K562 (cell line): Measurements from ENCODE around the gene LPCAT3. TPM values are rescaled to one million over a fixed set of nuclear protein-coding genes. Genes with fewer than 3 reads are reported as not detected.

Experiments
- ATAC-seq: fragments of 200-7000 bp; cut with Tn5 transposase; 3 replicates; pipeline ENCODE4 v1.9.1; 2020; ENCODE audit warnings: moderate library complexity
- BruUV-seq: library from RNA; stranded (reverse); fragments of 400-500 nt; replicated peaks from 2 replicates; lab custom pipeline; 2021; lab: Mats Ljungman, UMichigan
- CTCF ChIA-PET: fragments of 300-600 bp; formaldehyde crosslinking; extraction: SDS; loops from one replicate; lab custom pipeline; 2021; ENCODE audit warnings: low intra/inter-chr PET ratio; lab: Yijun Ruan, JAX
- POLR2A ChIA-PET: fragments of 300-600, 350-650 bp; sonication (Branson Sonifier 250); formaldehyde crosslinking; extraction: SDS; loops from one replicate; lab custom pipeline; 2021; ENCODE audit warnings: antibody characterized with exemption, inconsistent platforms; lab: Yijun Ruan, JAX
- DNase-seq, 4 experiments: peaks; one replicate each; pipeline versions ENCODE4 v3.0.0 to v3.0.0-alpha.2; 2011 to 2018; ENCODE audit warnings: low spot score in 3 of 4, mixed read lengths in 3 of 4; ENCODE audit errors: extremely low read depth in 1 of 4
- FAIRE-seq: peaks from 2 replicates; lab custom pipeline; 2011; peaks lifted over from hg19 to GRCh38; lab: Jason Lieb, UNC
- H2AFZ ChIP-seq: 2 replicates; pipeline ENCODE4 v1.6.0; 2011; ENCODE audit warnings: low read depth, low read length, control low read depth, inconsistent platforms
- H3K27ac ChIP-seq: fragments of 200-600 bp; 3 replicates; pipeline ENCODE4 v1.8.0; 2011; ENCODE audit warnings: low read depth, mild to moderate bottlenecking, control low read depth, inconsistent platforms, low read length, moderate library complexity, mixed read lengths; ENCODE audit errors: extremely low read depth
- H3K27me3 ChIP-seq, 2 experiments: fragments of 300-600 bp in 1 of 2; 2 replicates in 1 of 2; 3 replicates in 1 of 2; pipeline versions ENCODE4 v1.6.0 to v1.8.0; 2011; ENCODE audit warnings: inconsistent platforms in 2 of 2, low read length in 2 of 2, mild to moderate bottlenecking in 1 of 2, mixed read lengths in 1 of 2, moderate library complexity in 1 of 2; ENCODE audit not compliant: control insufficient read depth in 2 of 2, insufficient read depth in 2 of 2
- H3K36me3 ChIP-seq: fragments of 300-600 bp; 3 replicates; pipeline ENCODE4 v1.8.0; 2011; ENCODE audit warnings: mild to moderate bottlenecking, low read length, inconsistent platforms; ENCODE audit not compliant: control insufficient read depth, insufficient read depth
- H3K4me1 ChIP-seq, 2 experiments: fragments of 200-600 bp in 1 of 2; replicated peaks in 1 of 2; 2 replicates in 1 of 2; 3 replicates in 1 of 2; pipeline versions ENCODE4 v1.5.1 to v1.8.0; 2011; ENCODE audit warnings: inconsistent platforms in 2 of 2, low read length in 2 of 2, mild to moderate bottlenecking in 1 of 2, mixed read lengths in 1 of 2, moderate library complexity in 1 of 2; ENCODE audit not compliant: control insufficient read depth in 2 of 2, insufficient read depth in 2 of 2
- H3K4me2 ChIP-seq: 2 replicates; pipeline ENCODE4 v1.6.1; 2011; ENCODE audit warnings: low read length, control low read depth, inconsistent platforms, mixed read lengths; ENCODE audit not compliant: insufficient read depth
- H3K4me3 ChIP-seq: fragments of 200-600 bp; sonication (generic), shearing (Covaris generic); 2 replicates; pipeline ENCODE4 v1.5.1; 2016; ENCODE audit warnings: control low read depth, inconsistent platforms
- H3K79me2 ChIP-seq: fragments of 200-600 bp; 3 replicates; pipeline ENCODE4 v1.8.0; 2011; ENCODE audit warnings: low read length, inconsistent platforms; ENCODE audit not compliant: control insufficient read depth, insufficient read depth
- H3K9ac ChIP-seq, 2 experiments: 2 replicates each; pipeline versions ENCODE4 v1.6.0 to v1.6.1; 2011; ENCODE audit warnings: low read depth in 2 of 2, low read length in 2 of 2, control low read depth in 1 of 2, inconsistent platforms in 1 of 2, mild to moderate bottlenecking in 1 of 2, mixed read lengths in 1 of 2; ENCODE audit not compliant: insufficient read depth in 1 of 2
- H3K9me1 ChIP-seq: one replicate; pipeline ENCODE4 v1.6.0; 2011; ENCODE audit warnings: inconsistent platforms, mild to moderate bottlenecking, low read length, moderate library complexity; ENCODE audit not compliant: control insufficient read depth, insufficient read depth
- H3K9me3 ChIP-seq: replicated peaks from 2 replicates; pipeline ENCODE4 v1.5.1; 2011; ENCODE audit warnings: low read depth, low read length, inconsistent platforms; ENCODE audit not compliant: control insufficient read depth, insufficient read depth
- H4K20me1 ChIP-seq: replicated peaks from 2 replicates; pipeline ENCODE4 v1.6.1; 2011; ENCODE audit warnings: low read length, inconsistent platforms, mixed read lengths; ENCODE audit not compliant: control insufficient read depth, insufficient read depth
- CTBP1 ChIP-seq: fragments of 450-650 bp; IDR thresholded peaks from 2 replicates; pipeline ENCODE4 v1.6.1; 2016; ENCODE audit warnings: borderline replicate concordance
- KLF13 ChIP-seq: fragments of 450-650 bp; IDR thresholded peaks from 2 replicates; pipeline ENCODE4 v1.6.1; 2016; ENCODE audit warnings: missing genetic modification characterization, low read depth, mild to moderate bottlenecking, missing compliant biosample characterization, moderate library complexity, borderline replicate concordance
- MED1 ChIP-seq: sonication (generic); formaldehyde crosslinking; IDR thresholded peaks from 2 replicates; pipeline ENCODE4 v1.8.1; 2023; ENCODE audit warnings: missing genetic modification reagents, borderline replicate concordance
- NR1H2 ChIP-seq: sonication (generic); formaldehyde crosslinking; IDR thresholded peaks from 2 replicates; pipeline ENCODE4 v1.4.0; 2020; ENCODE audit warnings: mild to moderate bottlenecking, missing genetic modification reagents
- PHF21A ChIP-seq: fragments of 450-650 bp; IDR thresholded peaks from 2 replicates; pipeline ENCODE4 v1.6.1; 2017; ENCODE audit warnings: low read depth, borderline replicate concordance
- TCF7L2 ChIP-seq: fragments of 150-350 bp; IDR thresholded peaks from 2 replicates; pipeline ENCODE4 v1.6.1; 2016; ENCODE audit warnings: low read depth, mild to moderate bottlenecking, low read length, moderate library complexity
- ZFP30 ChIP-seq: fragments of 250-450 bp; sonication (Bioruptor Pico); IDR thresholded peaks from 2 replicates; pipeline ENCODE4 v1.8.0; 2022; ENCODE audit warnings: moderate library complexity, mild to moderate bottlenecking, inconsistent platforms, borderline replicate concordance
- ZNF197 ChIP-seq: fragments of 200-800 bp; sonication (Bioruptor generic); IDR thresholded peaks from 2 replicates; pipeline ENCODE4 v1.6.1; 2016; ENCODE audit warnings: low read depth, missing genetic modification characterization, missing compliant biosample characterization
- ZNF324 ChIP-seq: fragments of 250-450 bp; sonication (Bioruptor Pico); IDR thresholded peaks from 2 replicates; pipeline ENCODE4 v1.4.0; 2020; ENCODE audit warnings: mild to moderate bottlenecking
- WGBS: fragments of 100-300 bp; shearing (Covaris generic); methylation state at CpG from one replicate; pipeline ENCODE4 v1.1.6; 2016; ENCODE audit warnings: low coverage, mixed read lengths; ENCODE audit not compliant: insufficient coverage; ENCODE audit errors: missing lambda C conversion rate; 5-methylcytosine and 5-hydroxymethylcytosine counted together
- in situ Hi-C: fragments of 300-500 bp; cut with MboI; formaldehyde crosslinking; loops from 4 replicates; pipeline ENCODE4 v1.15.0; 2018; ENCODE audit warnings: inconsistent platforms, mixed read lengths
- intact Hi-C: fragments of 100-400 bp; cut with micrococcal nuclease; formaldehyde crosslinking; loops from 2 replicates; pipeline ENCODE4 v1.14.2; 2022
- polyA plus RNA-seq, 8 experiments: library from polyadenylated mRNA; depleted of rRNA in 4 of 8; stranded (reverse) in 5 of 8; unstranded in 3 of 8; fragments of >200 nt; fragmentation: Nextera tagmentation in 2 of 8; fragmentation: Illumina TruSeq in 1 of 8; extraction: Ambion mirVana in 2 of 8; extraction: Trizol in 1 of 8; gene quantifications; 2 replicates each; pipeline versions ENCODE4 v1.2.1 to v1.2.3, GENCODE V29; 2011 to 2014; ENCODE audit warnings: inconsistent platforms in 1 of 8, missing spikeins in 1 of 8
- total RNA-seq, 7 experiments: library from RNA; depleted of rRNA in 6 of 7; stranded (reverse); fragments of >200 nt in 6 of 7; fragmentation: Illumina TruSeq in 2 of 7; extraction: Trizol in 2 of 7; gene quantifications; 2 replicates each; pipeline versions ENCODE4 v1.2.1 to v1.2.3, GENCODE V29; 2011 to 2021; ENCODE audit warnings: low replicate concordance in 1 of 7
- TF ChIP-seq, protein P1 (sequence below): fragments of 200-400 bp; formaldehyde crosslinking; IDR thresholded peaks from 2 replicates; pipeline ENCODE4 v1.6.1; 2017; ENCODE audit warnings: mild to moderate bottlenecking, low read depth, low read length, moderate library complexity
- TF ChIP-seq, protein P2 (sequence below): sonication (generic); formaldehyde crosslinking; IDR thresholded peaks from 2 replicates; pipeline ENCODE4 v1.5.0; 2020; ENCODE audit warnings: missing genetic modification reagents
- TF ChIP-seq, protein P3 (sequence below): fragments of 250-450 bp; sonication (Bioruptor Pico); IDR thresholded peaks from 2 replicates; pipeline ENCODE4 v1.5.0; 2022; ENCODE audit warnings: mild to moderate bottlenecking

The LPCAT3 gene
- total and polyA plus RNA-seq, 9 of the 15 experiments (the other 6 are each of a cell fraction or from before 2014, with no cell fraction given): 4.9 to 52.5 (median 25.3) TPM

DNA sequence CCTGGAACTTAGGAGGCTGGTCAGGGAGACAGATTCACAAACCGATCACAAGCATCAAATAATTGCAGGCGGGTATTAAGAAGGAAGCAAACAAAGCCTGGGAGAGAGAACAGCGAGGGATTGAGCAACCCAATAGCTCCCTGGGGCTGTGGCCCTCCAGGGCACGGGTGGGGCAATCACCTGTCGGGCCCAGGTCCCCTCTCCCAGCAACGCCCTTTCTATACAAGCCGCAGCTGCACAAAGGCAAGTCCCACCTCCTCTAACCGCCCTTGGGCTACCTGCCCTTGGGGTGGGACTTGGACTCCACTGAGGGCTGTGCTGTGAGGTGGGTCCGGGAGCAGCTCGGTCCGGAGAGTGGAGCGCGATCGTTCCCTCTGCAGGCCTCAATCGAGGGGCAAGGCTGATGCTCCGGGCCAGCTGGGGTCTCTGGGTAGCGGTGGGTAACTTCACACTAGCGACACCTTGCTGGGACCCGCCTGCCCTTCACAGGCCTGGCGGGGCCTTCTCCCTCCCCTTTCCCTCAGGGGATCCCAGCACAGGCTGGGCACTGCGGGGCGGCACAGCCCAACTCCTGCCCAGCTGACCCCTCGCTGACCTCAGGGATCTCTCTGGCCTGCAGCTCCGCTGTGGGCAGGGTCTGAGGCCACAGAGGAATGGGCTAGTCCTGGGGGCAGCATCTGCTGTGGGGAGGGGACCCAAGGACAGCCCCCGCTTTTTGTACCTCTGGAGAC is 55.8 kb downstream of the LPCAT3 start:
- H3K9me3 ChIP-seq: no peaks in the 10 kb centered on the region
- peaks cover 16% of the 10 kb centered on the region; the same call in 2 of the 3 replicates for H3K79me2 ChIP-seq
- CTCF ChIA-PET: interaction anchor here (1.7 kb wide), 1 partner anchor 18 kb away, joined by 13 read pairs; the partner anchor contains the start of genes C12orf57 and RNU7-1
- in situ Hi-C loops (no loop called here), intact Hi-C loops (loop anchor here (10.0 kb wide), 1 partner anchor 222 kb away; the partner anchor contains the start of gene PEX5)
- 28% methylated on average over 10 of the region's 25 CpGs for WGBS
- H2AFZ ChIP-seq: peak overlapping the region; percentile 89
- peak; percentile 2 for ATAC-seq
- H3K9me1 ChIP-seq: no peaks in the 10 kb centered on the region
- H3K4me1 ChIP-seq: peaks cover 46 to 70% of the 10 kb centered on the region in 2 experiments
- no TSS peak for BruUV-seq
- H3K27ac ChIP-seq: peak overlapping the region; percentile 96
- POLR2A ChIA-PET: interaction anchor here (1.0 to 8.0 kb wide), 9 partner anchors 13 to 146 kb away, joined by 3 to 98 read pairs (median 5); partner anchors contain the start of genes C12orf57, LPCAT3, RNU7-1 and SPSB2
- peaks cover 30% of the 10 kb centered on the region; the same call in 2 of the 3 replicates for H3K36me3 ChIP-seq
- H3K27me3 ChIP-seq: no peaks in the 10 kb centered on the region
- H3K9ac ChIP-seq: peak overlapping the region; percentile 92 to 96
- DNase-seq: peak in 2 of 4 experiments; percentile 29 to 31
- peak overlapping the region; percentile 95 for H3K4me2 ChIP-seq
- FAIRE-seq: no peak
- peak overlapping the region; percentile 42 for H3K4me3 ChIP-seq
- H4K20me1 ChIP-seq: no peaks in the 10 kb centered on the region
- TF ChIP-seq, protein P1, sequence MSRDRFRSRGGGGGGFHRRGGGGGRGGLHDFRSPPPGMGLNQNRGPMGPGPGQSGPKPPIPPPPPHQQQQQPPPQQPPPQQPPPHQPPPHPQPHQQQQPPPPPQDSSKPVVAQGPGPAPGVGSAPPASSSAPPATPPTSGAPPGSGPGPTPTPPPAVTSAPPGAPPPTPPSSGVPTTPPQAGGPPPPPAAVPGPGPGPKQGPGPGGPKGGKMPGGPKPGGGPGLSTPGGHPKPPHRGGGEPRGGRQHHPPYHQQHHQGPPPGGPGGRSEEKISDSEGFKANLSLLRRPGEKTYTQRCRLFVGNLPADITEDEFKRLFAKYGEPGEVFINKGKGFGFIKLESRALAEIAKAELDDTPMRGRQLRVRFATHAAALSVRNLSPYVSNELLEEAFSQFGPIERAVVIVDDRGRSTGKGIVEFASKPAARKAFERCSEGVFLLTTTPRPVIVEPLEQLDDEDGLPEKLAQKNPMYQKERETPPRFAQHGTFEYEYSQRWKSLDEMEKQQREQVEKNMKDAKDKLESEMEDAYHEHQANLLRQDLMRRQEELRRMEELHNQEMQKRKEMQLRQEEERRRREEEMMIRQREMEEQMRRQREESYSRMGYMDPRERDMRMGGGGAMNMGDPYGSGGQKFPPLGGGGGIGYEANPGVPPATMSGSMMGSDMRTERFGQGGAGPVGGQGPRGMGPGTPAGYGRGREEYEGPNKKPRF: no peak
- TF ChIP-seq, protein P2, sequence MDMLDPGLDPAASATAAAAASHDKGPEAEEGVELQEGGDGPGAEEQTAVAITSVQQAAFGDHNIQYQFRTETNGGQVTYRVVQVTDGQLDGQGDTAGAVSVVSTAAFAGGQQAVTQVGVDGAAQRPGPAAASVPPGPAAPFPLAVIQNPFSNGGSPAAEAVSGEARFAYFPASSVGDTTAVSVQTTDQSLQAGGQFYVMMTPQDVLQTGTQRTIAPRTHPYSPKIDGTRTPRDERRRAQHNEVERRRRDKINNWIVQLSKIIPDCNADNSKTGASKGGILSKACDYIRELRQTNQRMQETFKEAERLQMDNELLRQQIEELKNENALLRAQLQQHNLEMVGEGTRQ (CRISPR knock-in tag): no peak
- TF ChIP-seq ZNF197 (CRISPR knock-in tag) (no peak), TCF7L2 (no peak), ZNF324 (CRISPR knock-in tag) (no peak), CTBP1 (0 out of 2 replicates have a peak, but pooled peaks have one; percentile 2), NR1H2 (CRISPR knock-in tag) (no peak), KLF13 (tag) (no peak), MED1 (CRISPR knock-in tag) (no peak), PHF21A (no peak), ZFP30 (CRISPR knock-in tag) (no peak)
- TF ChIP-seq, protein P3, sequence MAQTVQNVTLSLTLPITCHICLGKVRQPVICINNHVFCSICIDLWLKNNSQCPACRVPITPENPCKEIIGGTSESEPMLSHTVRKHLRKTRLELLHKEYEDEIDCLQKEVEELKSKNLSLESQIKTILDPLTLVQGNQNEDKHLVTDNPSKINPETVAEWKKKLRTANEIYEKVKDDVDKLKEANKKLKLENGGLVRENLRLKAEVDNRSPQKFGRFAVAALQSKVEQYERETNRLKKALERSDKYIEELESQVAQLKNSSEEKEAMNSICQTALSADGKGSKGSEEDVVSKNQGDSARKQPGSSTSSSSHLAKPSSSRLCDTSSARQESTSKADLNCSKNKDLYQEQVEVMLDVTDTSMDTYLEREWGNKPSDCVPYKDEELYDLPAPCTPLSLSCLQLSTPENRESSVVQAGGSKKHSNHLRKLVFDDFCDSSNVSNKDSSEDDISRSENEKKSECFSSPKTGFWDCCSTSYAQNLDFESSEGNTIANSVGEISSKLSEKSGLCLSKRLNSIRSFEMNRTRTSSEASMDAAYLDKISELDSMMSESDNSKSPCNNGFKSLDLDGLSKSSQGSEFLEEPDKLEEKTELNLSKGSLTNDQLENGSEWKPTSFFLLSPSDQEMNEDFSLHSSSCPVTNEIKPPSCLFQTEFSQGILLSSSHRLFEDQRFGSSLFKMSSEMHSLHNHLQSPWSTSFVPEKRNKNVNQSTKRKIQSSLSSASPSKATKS (CRISPR knock-in tag): no peak
